ENCODE results near the gene SLC49A3. TPM values are rescaled to one million over a fixed set of nuclear protein-coding genes. Genes with fewer than 3 reads are reported as not detected.
"Not testable (repeated sequence)": the region's sequence is repeated elsewhere in the genome, so short reads cannot be mapped to it uniquely, and the experiment has no call there.

The SLC49A3 gene
- total RNA-seq, 1 donor from 2014 or later = 1.9 TPM

GRCh38 chr4:734075-734474 is 45.1 kb upstream of the SLC49A3 start:
- Histone ChIP-seq H3K9me3 (ENCODE audit: low read depth) (no peaks in the 10 kb centered on the region), H3F3A (ENCODE audit: low read depth) (peaks cover 3% of the 10 kb centered on the region), H3K36me3 (no peaks in the 10 kb centered on the region), H3K4me2 (no peak overlapping the region), H4K20me1 (ENCODE audit: low read depth) (peaks cover 18% of the 10 kb centered on the region), H2AFZ (replicated peaks) (no peak overlapping the region), H3K4me1 (no peaks in the 10 kb centered on the region), H3K79me2 (ENCODE audit: low read depth) (peaks cover 9% of the 10 kb centered on the region), H3K27me3 (no peaks in the 10 kb centered on the region), H3K4me3 (no peak overlapping the region), H3K9ac (no peak overlapping the region), H3K27ac (no peak overlapping the region)
- DNase-seq (ENCODE audit: low spot score) = no peak
- Mint-ChIP-seq H3K27ac (no peak overlapping the region), H3K4me3 (no peak overlapping the region), H3K36me3 (peaks cover 34% of the 10 kb centered on the region), H3K4me1 (no peaks in the 10 kb centered on the region), H3K27me3 (ENCODE audit: insufficient read depth, low read depth) (peaks cover 3% of the 10 kb centered on the region), H3K9me3 (peaks cover 3% of the 10 kb centered on the region)
- TF ChIP-seq EZH2 (IDR thresholded peaks at IDR 0.05) (no peak), EZH2phosphoT487 (IDR thresholded peaks at IDR 0.05) (no peak)
- TF ChIP-seq, protein P1, sequence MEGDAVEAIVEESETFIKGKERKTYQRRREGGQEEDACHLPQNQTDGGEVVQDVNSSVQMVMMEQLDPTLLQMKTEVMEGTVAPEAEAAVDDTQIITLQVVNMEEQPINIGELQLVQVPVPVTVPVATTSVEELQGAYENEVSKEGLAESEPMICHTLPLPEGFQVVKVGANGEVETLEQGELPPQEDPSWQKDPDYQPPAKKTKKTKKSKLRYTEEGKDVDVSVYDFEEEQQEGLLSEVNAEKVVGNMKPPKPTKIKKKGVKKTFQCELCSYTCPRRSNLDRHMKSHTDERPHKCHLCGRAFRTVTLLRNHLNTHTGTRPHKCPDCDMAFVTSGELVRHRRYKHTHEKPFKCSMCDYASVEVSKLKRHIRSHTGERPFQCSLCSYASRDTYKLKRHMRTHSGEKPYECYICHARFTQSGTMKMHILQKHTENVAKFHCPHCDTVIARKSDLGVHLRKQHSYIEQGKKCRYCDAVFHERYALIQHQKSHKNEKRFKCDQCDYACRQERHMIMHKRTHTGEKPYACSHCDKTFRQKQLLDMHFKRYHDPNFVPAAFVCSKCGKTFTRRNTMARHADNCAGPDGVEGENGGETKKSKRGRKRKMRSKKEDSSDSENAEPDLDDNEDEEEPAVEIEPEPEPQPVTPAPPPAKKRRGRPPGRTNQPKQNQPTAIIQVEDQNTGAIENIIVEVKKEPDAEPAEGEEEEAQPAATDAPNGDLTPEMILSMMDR (IDR thresholded peaks at IDR 0.05) = no peak

GRCh38 chr4:733631-733980 is 44.7 kb upstream of the SLC49A3 start:
- peaks cover 21% of the 10 kb centered on the region for H4K20me1 ChIP-seq (ENCODE audit: low read depth)
- no peak overlapping the region for H3K9ac ChIP-seq
- no peak for DNase-seq (ENCODE audit: low spot score)
- H3K4me1 Mint-ChIP-seq = no peaks in the 10 kb centered on the region
- no peak overlapping the region for H2AFZ ChIP-seq (replicated peaks)
- H3K27ac ChIP-seq = no peak overlapping the region
- H3K79me2 ChIP-seq (ENCODE audit: low read depth) = peaks cover 14% of the 10 kb centered on the region
- no peaks in the 10 kb centered on the region for H3K27me3 ChIP-seq
- no peaks in the 10 kb centered on the region for H3K9me3 ChIP-seq (ENCODE audit: low read depth)
- no peak overlapping the region for H3K4me2 ChIP-seq
- no peak for TF ChIP-seq EZH2phosphoT487 (IDR thresholded peaks at IDR 0.05)
- peaks cover 3% of the 10 kb centered on the region for H3K9me3 Mint-ChIP-seq
- H3K36me3 Mint-ChIP-seq = peaks cover 34% of the 10 kb centered on the region
- no peak overlapping the region for H3K4me3 ChIP-seq
- no peak overlapping the region for H3K4me3 Mint-ChIP-seq
- no peaks in the 10 kb centered on the region for H3K4me1 ChIP-seq
- H3K27me3 Mint-ChIP-seq (ENCODE audit: insufficient read depth, low read depth) = peaks cover 3% of the 10 kb centered on the region
- no peak overlapping the region for H3K27ac Mint-ChIP-seq
- H3F3A ChIP-seq (ENCODE audit: low read depth) = peaks cover 3% of the 10 kb centered on the region
- no peaks in the 10 kb centered on the region for H3K36me3 ChIP-seq

GRCh38 chr4:732911-733630 is 44.1 kb upstream of the SLC49A3 start:
- Mint-ChIP-seq H3K27ac (no peak overlapping the region), H3K9me3 (peaks cover 3% of the 10 kb centered on the region), H3K27me3 (ENCODE audit: insufficient read depth, low read depth) (peaks cover 3% of the 10 kb centered on the region), H3K36me3 (peaks cover 33% of the 10 kb centered on the region), H3K4me1 (no peaks in the 10 kb centered on the region), H3K4me3 (no peak overlapping the region)
- Histone ChIP-seq H3K4me1 (no peaks in the 10 kb centered on the region), H4K20me1 (ENCODE audit: low read depth) (peaks cover 26% of the 10 kb centered on the region), H3K4me2 (no peak overlapping the region), H3K79me2 (ENCODE audit: low read depth) (peaks cover 19% of the 10 kb centered on the region), H3K27me3 (no peaks in the 10 kb centered on the region), H3K27ac (no peak overlapping the region), H3K9ac (no peak overlapping the region), H3K9me3 (ENCODE audit: low read depth) (no peaks in the 10 kb centered on the region), H3K4me3 (no peak overlapping the region), H3K36me3 (no peaks in the 10 kb centered on the region), H2AFZ (replicated peaks) (no peak overlapping the region), H3F3A (ENCODE audit: low read depth) (peaks cover 3% of the 10 kb centered on the region)
- no peak for DNase-seq (ENCODE audit: low spot score)
- TF ChIP-seq, protein P1 (IDR thresholded peaks at IDR 0.05) = no peak
- TF ChIP-seq EZH2phosphoT487 (IDR thresholded peaks at IDR 0.05) (no peak), EZH2 (IDR thresholded peaks at IDR 0.05) (no peak)

DNA sequence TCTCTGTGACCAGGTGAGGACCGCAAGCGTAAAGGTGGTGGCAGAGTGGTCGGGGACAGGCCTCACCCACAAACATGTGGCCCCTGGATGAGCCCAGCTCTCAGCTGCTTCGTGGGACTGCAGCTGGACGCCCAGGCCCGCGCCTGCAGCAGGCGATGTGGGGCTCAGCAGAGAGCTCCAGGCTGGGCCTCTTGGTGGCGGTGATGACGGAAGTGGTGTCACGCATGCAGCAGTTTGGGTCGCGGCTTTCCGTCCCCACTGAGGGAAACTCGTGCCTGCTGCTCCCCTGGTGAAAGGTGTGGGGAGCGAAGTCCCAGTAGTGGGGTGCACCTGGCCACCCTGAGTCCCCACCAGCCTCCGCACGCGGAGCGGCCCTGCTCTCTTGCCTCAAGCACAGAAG is 43.5 kb upstream of the SLC49A3 start:
- DNase-seq (ENCODE audit: low spot score) = no peak
- TF ChIP-seq EZH2phosphoT487 (IDR thresholded peaks at IDR 0.05) = no peak
- no peak for TF ChIP-seq EZH2 (IDR thresholded peaks at IDR 0.05)
- TF ChIP-seq, protein P1 (IDR thresholded peaks at IDR 0.05) = no peak
- Mint-ChIP-seq H3K4me1 (no peaks in the 10 kb centered on the region), H3K4me3 (no peak overlapping the region), H3K36me3 (peaks cover 29% of the 10 kb centered on the region), H3K9me3 (peaks cover 3% of the 10 kb centered on the region), H3K27ac (no peak overlapping the region), H3K27me3 (ENCODE audit: insufficient read depth, low read depth) (peaks cover 3% of the 10 kb centered on the region)
- H3F3A ChIP-seq (ENCODE audit: low read depth) = peaks cover 3% of the 10 kb centered on the region
- H3K27ac ChIP-seq = no peak overlapping the region
- H3K4me2 ChIP-seq = no peak overlapping the region
- no peaks in the 10 kb centered on the region for H3K36me3 ChIP-seq
- H3K79me2 ChIP-seq (ENCODE audit: low read depth) = peaks cover 25% of the 10 kb centered on the region
- H3K9ac ChIP-seq = no peak overlapping the region
- no peak overlapping the region for H2AFZ ChIP-seq (replicated peaks)
- no peaks in the 10 kb centered on the region for H3K4me1 ChIP-seq
- no peaks in the 10 kb centered on the region for H3K27me3 ChIP-seq
- H4K20me1 ChIP-seq (ENCODE audit: low read depth) = peaks cover 26% of the 10 kb centered on the region
- no peak overlapping the region for H3K4me3 ChIP-seq
- no peaks in the 10 kb centered on the region for H3K9me3 ChIP-seq (ENCODE audit: low read depth)

DNA sequence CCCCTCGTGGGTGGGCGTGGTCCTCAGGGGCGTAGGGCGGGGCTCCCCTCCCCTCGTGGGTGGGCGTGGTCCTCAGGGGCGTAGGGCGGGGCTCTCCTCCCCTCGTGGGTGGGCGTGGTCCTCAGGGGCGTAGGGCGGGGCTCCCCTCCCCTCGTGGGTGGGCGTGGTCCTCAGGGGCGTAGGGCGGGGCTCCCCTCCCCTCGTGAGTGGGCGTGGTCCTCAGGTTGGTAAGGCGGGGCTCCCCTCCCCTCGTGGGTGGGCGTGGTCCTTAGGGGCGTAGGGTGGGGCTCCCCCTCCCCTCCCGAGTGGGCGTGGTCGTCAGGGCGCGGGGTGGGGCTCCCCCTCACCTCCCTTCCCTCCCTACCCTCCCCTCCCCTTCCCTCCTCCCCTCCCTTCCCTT is 43.0 kb upstream of the SLC49A3 start:
- not testable (repeated sequence) for H3K4me1 Mint-ChIP-seq; H3K4me3 ChIP-seq; H3K4me2 ChIP-seq; H3K9ac ChIP-seq; H3K27me3 ChIP-seq; H3K9me3 ChIP-seq (ENCODE audit: low read depth); H3F3A ChIP-seq (ENCODE audit: low read depth); H3K4me1 ChIP-seq; H3K27ac Mint-ChIP-seq; H3K36me3 ChIP-seq; H3K27me3 Mint-ChIP-seq (ENCODE audit: insufficient read depth, low read depth); H3K27ac ChIP-seq; H3K9me3 Mint-ChIP-seq; DNase-seq (ENCODE audit: low spot score); H2AFZ ChIP-seq (replicated peaks); H3K4me3 Mint-ChIP-seq
- H3K36me3 Mint-ChIP-seq = peaks cover 29% of the 10 kb centered on the region
- peaks cover 30% of the 10 kb centered on the region for H3K79me2 ChIP-seq (ENCODE audit: low read depth)
- peaks cover 31% of the 10 kb centered on the region for H4K20me1 ChIP-seq (ENCODE audit: low read depth)
